K562 treated with DMSO at 1 percent for 24 hours (cell line): Measurements from ENCODE around the gene CAB39L. TPM values are rescaled to one million over a fixed set of nuclear protein-coding genes. Genes with fewer than 3 reads are reported as not detected.

Experiments
- total RNA-seq: library from RNA; unstranded; fragments of 300-600 nt; gene quantifications from 2 replicates; pipeline ENCODE4 v1.2.3, GENCODE V29; 2022; ENCODE audit warnings: low read depth; ENCODE audit not compliant: insufficient read depth

Gene CAB39L
- total RNA-seq: 1.1 and 1.8 TPM in 2 replicates

GRCh38 chr13:49443704-49444523 lies at the start of gene CAB39L, which contains the start of gene SETDB2:
Gene CAB39L (minus strand): TSS chr13:49444064. CDS start chr13:49382910, 61,154 bp downstream.
Gene SETDB2 (plus strand): TSS chr13:49444274. CDS start chr13:49451894, 7,620 bp downstream.

Other genes with a start within 250 kb of the CAB39L start
- 0.32 TPM in 1 of 2 replicates, not detected in the other for gene MLNR, start 223.7 kb downstream of the CAB39L start, total RNA-seq
- gene CDADC1, start 196.1 kb downstream of the CAB39L start, total RNA-seq: 5.1 and 6.7 TPM in 2 replicates
- gene SETDB2, start 210 bp upstream of the CAB39L start, total RNA-seq: 2.3 and 3.5 TPM in 2 replicates
- 5.0 and 6.1 TPM in 2 replicates for gene PHF11, start 51.9 kb upstream of the CAB39L start, total RNA-seq
- gene RCBTB1, start 141.5 kb upstream of the CAB39L start, total RNA-seq: 7.7 and 10.1 TPM in 2 replicates
- gene ARL11, start 184.4 kb upstream of the CAB39L start, total RNA-seq: 1.2 and 1.7 TPM in 2 replicates
- gene EBPL, start 247.4 kb upstream of the CAB39L start, total RNA-seq: 24.2 and 25.7 TPM in 2 replicates